HG03135 (cell line): Measurements from ENCODE around the gene CD19.
"Not testable (repeated sequence)": the region's sequence is repeated elsewhere in the genome, so short reads cannot be mapped to it uniquely, and the experiment has no call there.

Experiments used
- ATAC-seq: cut with Tn5 transposase; IDR thresholded peaks from one replicate; pipeline ENCODE4 v1.9.1; 2021; ENCODE audit warnings: mild to moderate bottlenecking, moderate library complexity; ENCODE audit not compliant: unreplicated experiment

The CD19 gene

GRCh38 chr16:28980330-28980729, 48.6 kb downstream of the CD19 start:
- not testable (repeated sequence) for ATAC-seq

- no peak for ATAC-seq
Measured at GRCh38 chr16:28980929-28981328, 49.2 kb downstream of the CD19 start.

- no peak for ATAC-seq
Measured at GRCh38 chr16:28981517-28981916, 49.7 kb downstream of the CD19 start.

- no peak for ATAC-seq
Measured at GRCh38 chr16:28982418-28982817, 50.6 kb downstream of the CD19 start.

GRCh38 chr16:28982949-28983348, 51.2 kb downstream of the CD19 start:
- no peak for ATAC-seq

- no peak for ATAC-seq
Measured at GRCh38 chr16:28983644-28984043, 51.9 kb downstream of the CD19 start.

- ATAC-seq, result no peak
Measured at GRCh38 chr16:28984091-28984490, 52.3 kb downstream of the CD19 start.

- ATAC-seq, result no peak
Measured at GRCh38 chr16:28984619-28985135, 52.9 kb downstream of the CD19 start, which contains the start of gene LAT. LAT (plus strand) TSS chr16:28985052; CDS start chr16:28985418, 366 bp downstream.

GRCh38 chr16:28985211-28986041, 53.7 kb downstream of the CD19 start:
- no peak for ATAC-seq

GRCh38 chr16:28986046-28986445, 54.3 kb downstream of the CD19 start:
- no peak for ATAC-seq

GRCh38 chr16:28986492-28986891, 54.7 kb downstream of the CD19 start:
- no peak for ATAC-seq

GRCh38 chr16:28987170-28987853, 55.5 kb downstream of the CD19 start:
- no peak for ATAC-seq
